Activated CD4-positive, alpha-beta T cell treated with anti-CD3 and anti-CD28 coated beads for 36 hours (primary cell): ENCODE results near the gene SAPCD2. TPM values are rescaled to one million over a fixed set of nuclear protein-coding genes. Genes with fewer than 3 reads are reported as not detected.

Experiments
- ATAC-seq: fragments of 200-7000 bp; cut with Tn5 transposase; one replicate; pipeline ENCODE4 v1.10.0; 2021; ENCODE audit warnings: mild to moderate bottlenecking, moderate library complexity
- CTCF ChIA-PET: fragments of 350-600 bp; sonication (Branson Sonifier 250); formaldehyde crosslinking; loops from one replicate; lab custom pipeline; 2021; ENCODE audit warnings: antibody characterized with exemption; lab: Charles Lee
- POLR2A ChIA-PET: fragments of 350-600 bp; sonication (Branson Sonifier 250); formaldehyde crosslinking; loops from one replicate; lab custom pipeline; 2021; ENCODE audit warnings: antibody characterized with exemption, inconsistent platforms; lab: Charles Lee
- DNase-seq: peaks from one replicate; pipeline ENCODE4 v3.0.0-alpha.2; 2020
- H3K27ac Mint-ChIP-seq: one replicate; pipeline ENCODE4 v1.8.0; 2021; ENCODE audit warnings: mixed read lengths
- H3K27me3 Mint-ChIP-seq: one replicate; pipeline ENCODE4 v1.8.0; 2021; ENCODE audit warnings: mixed read lengths
- H3K36me3 Mint-ChIP-seq: one replicate; pipeline ENCODE4 v1.8.0; 2021; ENCODE audit warnings: low read depth, mixed read lengths
- H3K4me1 Mint-ChIP-seq: one replicate; pipeline ENCODE4 v1.8.0; 2021; ENCODE audit warnings: mixed read lengths
- H3K4me3 Mint-ChIP-seq: one replicate; pipeline ENCODE4 v1.8.0; 2021; ENCODE audit warnings: mild to moderate bottlenecking, moderate library complexity, mixed read lengths
- H3K9me3 Mint-ChIP-seq: one replicate; pipeline ENCODE4 v1.8.0; 2021; ENCODE audit warnings: low read depth, mixed read lengths
- intact Hi-C, 2 experiments: fragments of 100-400 bp; cut with DNase I in 1 of 2; cut with micrococcal nuclease in 1 of 2; formaldehyde crosslinking; loops; one replicate each; pipeline versions ENCODE4 v1.14.2 to v1.15.1; 2022 to 2024; cut with DNase I, micrococcal nuclease
- total RNA-seq, 2 experiments: library from RNA; stranded (reverse); gene quantifications; one replicate each; pipeline ENCODE4 v1.2.3, GENCODE V29; 2021

Gene SAPCD2
- total RNA-seq, 2 experiments from 2014 or later, result 6.4 to 8.8 TPM

DNA sequence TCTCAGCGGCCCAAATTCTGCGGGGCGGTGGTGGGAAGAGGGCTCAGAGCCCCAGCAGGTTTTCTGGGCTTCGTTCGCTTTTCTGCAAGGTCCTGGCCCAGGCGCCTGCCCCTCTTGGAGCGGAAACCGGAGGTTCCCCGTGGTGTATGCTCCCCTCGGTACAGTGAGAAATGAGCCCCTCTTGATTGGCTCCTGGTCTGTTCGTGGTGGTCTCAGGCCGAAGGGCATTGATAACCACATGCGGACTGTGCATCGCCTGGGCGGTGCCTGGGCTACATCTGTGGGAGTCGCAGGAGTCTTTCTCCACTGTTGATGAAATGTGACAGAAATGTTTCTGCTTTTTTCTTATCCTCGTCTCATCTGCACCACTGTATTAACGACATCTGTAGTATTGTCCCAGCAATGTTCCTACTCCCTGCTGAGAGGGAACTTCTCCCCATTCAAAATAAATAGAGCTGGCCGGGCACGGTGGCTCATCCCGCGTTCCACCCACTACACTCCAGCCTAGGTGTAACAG is 17.1 kb upstream of the SAPCD2 start:
- intact Hi-C loops, result loop anchor here (1.0 to 5.0 kb wide), 7 partner anchors 8 to 1180 kb away; partner anchors contain the start of genes CAMSAP1 (in 1 of the 2), NSMF (in 1 of the 2), TPRN (in 1 of the 2) and TRAF2 (in 1 of the 2)
- H3K36me3 Mint-ChIP-seq, result peaks cover 10% of the 10 kb centered on the region
- CTCF ChIA-PET, result interaction anchor here (0.6 to 3.6 kb wide), 13 partner anchors 8 to 526 kb away, joined by 3 to 26 read pairs (median 5); partner anchors contain the start of genes ABCA2, FUT7, NPDC1 and SAPCD2
- DNase-seq (no peak), ATAC-seq (no peak)
- H3K27ac Mint-ChIP-seq, result peak overlapping the region; percentile 79
- POLR2A ChIA-PET, result interaction anchor here (0.8 to 1.8 kb wide), 7 partner anchors 9 to 297 kb away, joined by 3 to 16 read pairs (median 6); partner anchors contain the start of genes PAXX, SAPCD2, TMEM141 and TUBB4B
- H3K4me1 Mint-ChIP-seq, result peaks cover 46% of the 10 kb centered on the region
- no peaks in the 10 kb centered on the region for H3K9me3 Mint-ChIP-seq
- H3K27me3 Mint-ChIP-seq, result no peaks in the 10 kb centered on the region
- peak overlapping the region; percentile 82 for H3K4me3 Mint-ChIP-seq

DNA sequence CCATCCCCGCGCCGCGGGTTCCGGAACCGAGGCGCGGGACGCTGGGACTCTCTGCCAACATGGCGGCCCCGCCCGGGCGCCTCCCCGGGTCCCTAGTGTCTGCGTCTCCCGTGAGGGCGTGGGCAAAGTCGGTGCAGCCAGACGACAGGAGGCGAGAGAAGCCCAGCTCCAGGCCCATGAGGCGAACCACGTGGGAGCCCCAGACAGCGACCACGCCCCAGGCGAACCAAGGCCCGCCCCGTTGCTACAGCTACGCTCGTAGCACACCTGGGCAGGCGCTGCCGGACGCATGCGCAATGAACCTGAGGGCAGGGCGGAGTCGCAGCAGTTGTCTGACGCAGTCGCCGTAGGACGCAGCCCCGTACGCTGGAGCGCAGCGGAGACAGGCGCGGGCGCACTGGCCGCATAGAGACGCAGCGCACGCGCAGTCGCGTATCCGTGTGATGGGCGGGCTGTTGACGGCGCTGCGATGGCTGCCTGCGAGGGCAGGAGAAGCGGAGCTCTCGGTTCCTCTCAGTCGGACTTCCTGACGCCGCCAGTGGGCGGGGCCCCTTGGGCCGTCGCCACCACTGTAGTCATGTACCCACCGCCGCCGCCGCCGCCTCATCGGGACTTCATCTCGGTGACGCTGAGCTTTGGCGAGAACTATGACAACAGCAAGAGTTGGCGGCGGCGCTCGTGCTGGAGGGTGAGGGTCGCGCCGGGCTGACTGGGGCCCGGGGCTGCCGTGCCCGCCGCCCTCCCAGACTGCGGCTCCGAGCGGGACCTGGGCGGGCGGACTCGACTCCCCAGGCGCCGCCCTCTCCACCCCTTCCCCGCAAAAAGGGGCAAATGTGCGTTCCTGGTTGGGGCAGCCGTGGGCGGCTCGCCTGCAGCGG is 16.4 kb upstream of the SAPCD2 start, which contains the start of gene MAN1B1:
MAN1B1 (plus strand) TSS at position 455 of the 878 bp plus-strand sequence; CDS start at position 470, 15 bp downstream.
- Mint-ChIP-seq H3K9me3 (no peaks in the 10 kb centered on the region), H3K36me3 (peaks cover 10% of the 10 kb centered on the region), H3K4me3 (peak within 1 kb of the TSS; percentile 88), H3K4me1 (peaks cover 46% of the 10 kb centered on the region), H3K27ac (peak within 1 kb of the TSS; percentile 96), H3K27me3 (no peaks in the 10 kb centered on the region)
- ATAC-seq (peak; percentile 85), DNase-seq (peak; percentile 100)
- POLR2A ChIA-PET, result interaction anchor here (0.8 to 1.8 kb wide), 12 partner anchors 9 to 548 kb away, joined by 3 to 16 read pairs (median 5); partner anchors contain the start of genes PAXX, SAPCD2, TMEM141 and TUBB4B
- intact Hi-C loops, result loop anchor here (1.0 to 5.0 kb wide), 22 partner anchors 9 to 1179 kb away; partner anchors contain the start of genes TPRN (in 2 of the 2), TRAF2 (in 2 of the 2), ABCA2 (in 1 of the 2) and ANAPC2 (in 1 of the 2)
- CTCF ChIA-PET, result interaction anchor here (0.6 to 3.6 kb wide), 18 partner anchors 9 to 526 kb away, joined by 3 to 26 read pairs (median 3); partner anchors contain the start of genes ABCA2, AJM1, FUT7 and NPDC1

DNA sequence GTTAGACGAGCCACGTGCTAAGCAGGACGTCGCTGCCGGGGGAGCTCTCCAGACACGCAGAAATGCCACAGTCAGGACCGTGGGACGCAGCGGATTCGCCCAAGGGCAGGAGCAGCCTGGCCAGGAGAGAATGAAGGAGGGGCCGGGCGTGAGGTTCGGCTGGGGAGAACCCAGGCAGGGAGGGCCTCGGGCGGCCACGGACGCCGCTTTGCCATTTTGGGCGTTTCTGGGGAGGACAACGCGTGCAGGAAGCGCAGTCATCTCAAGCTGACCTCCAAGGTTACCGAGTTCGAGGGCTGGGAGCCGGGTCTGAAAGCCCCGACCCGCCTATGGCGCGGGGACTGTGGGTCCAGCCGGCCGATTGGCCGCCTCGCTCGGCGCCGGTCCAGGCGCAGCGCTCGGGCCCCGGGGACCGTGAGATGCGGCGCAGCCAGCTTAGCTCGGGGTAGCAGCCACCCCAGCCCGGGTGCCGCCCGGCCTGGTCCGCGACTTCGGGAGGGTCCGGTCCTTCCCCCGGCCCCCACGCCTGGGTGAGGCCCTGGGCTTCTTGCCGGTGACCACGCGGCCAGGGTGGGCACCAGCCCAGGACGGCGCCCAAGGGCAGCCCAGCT is 15.7 kb upstream of the SAPCD2 start:
- ATAC-seq, result no peak
- Mint-ChIP-seq H3K36me3 (peaks cover 10% of the 10 kb centered on the region), H3K27me3 (no peaks in the 10 kb centered on the region), H3K27ac (peak overlapping the region; percentile 96), H3K9me3 (no peaks in the 10 kb centered on the region), H3K4me3 (peak overlapping the region; percentile 88), H3K4me1 (peaks cover 46% of the 10 kb centered on the region)
- CTCF ChIA-PET, result interaction anchor here (0.6 to 3.6 kb wide), 15 partner anchors 9 to 275 kb away, joined by 3 to 26 read pairs (median 3); partner anchors contain the start of genes ABCA2, AJM1, FUT7 and TPRN
- intact Hi-C loops, result loop anchor here (1.0 to 5.0 kb wide), 22 partner anchors 9 to 1179 kb away; partner anchors contain the start of genes SAPCD2 (in 2 of the 2), TRAF2 (in 2 of the 2), ABCA2 (in 1 of the 2) and ANAPC2 (in 1 of the 2)
- DNase-seq, result peak; percentile 65
- POLR2A ChIA-PET, result interaction anchor here (0.9 to 1.8 kb wide), 9 partner anchors 8 to 547 kb away, joined by 3 to 16 read pairs (median 6); partner anchors contain the start of genes SAPCD2, TMEM141, TUBB4B and UAP1L1

DNA sequence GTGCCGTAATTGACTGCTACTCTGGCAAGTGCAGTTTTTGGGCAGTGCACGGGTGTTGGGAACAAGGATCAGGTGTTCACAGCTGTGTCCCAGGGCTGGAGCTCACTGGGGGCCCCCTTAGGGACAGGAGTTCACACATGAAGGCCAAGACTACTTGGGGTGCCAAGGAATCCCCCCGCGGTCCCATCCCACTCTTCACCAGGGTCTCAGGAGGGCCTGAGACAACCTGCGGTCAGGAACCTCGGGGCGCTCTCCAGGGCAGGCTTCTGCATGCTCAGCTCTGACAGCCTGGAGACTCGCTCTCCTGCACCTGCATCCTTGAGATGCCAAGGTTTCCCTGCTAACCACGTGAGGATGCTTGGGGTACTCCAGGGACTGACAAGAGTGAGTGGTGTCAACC is 14.2 kb upstream of the SAPCD2 start:
- POLR2A ChIA-PET, result interaction anchor here (0.7 to 1.5 kb wide), 2 partner anchors 11 to 14 kb away, joined by 3 to 4 read pairs; no protein-coding TSS in a partner anchor
- Mint-ChIP-seq H3K27me3 (no peaks in the 10 kb centered on the region), H3K4me1 (peaks cover 42% of the 10 kb centered on the region), H3K4me3 (no peak overlapping the region), H3K9me3 (no peaks in the 10 kb centered on the region), H3K27ac (no peak overlapping the region), H3K36me3 (peaks cover 14% of the 10 kb centered on the region)
- ATAC-seq (no peak), DNase-seq (no peak)
- CTCF ChIA-PET, result interaction anchor here (0.6 to 3.6 kb wide), 5 partner anchors 31 to 318 kb away, joined by 3 to 26 read pairs (median 3); partner anchors contain the start of genes ABCA2, ENTPD2 and FUT7
- intact Hi-C loops, result loop anchor here in 1 of 2 experiments (2.0 kb wide), 1 partner anchor 14 kb away; the partner anchor contains the start of gene SAPCD2

DNA sequence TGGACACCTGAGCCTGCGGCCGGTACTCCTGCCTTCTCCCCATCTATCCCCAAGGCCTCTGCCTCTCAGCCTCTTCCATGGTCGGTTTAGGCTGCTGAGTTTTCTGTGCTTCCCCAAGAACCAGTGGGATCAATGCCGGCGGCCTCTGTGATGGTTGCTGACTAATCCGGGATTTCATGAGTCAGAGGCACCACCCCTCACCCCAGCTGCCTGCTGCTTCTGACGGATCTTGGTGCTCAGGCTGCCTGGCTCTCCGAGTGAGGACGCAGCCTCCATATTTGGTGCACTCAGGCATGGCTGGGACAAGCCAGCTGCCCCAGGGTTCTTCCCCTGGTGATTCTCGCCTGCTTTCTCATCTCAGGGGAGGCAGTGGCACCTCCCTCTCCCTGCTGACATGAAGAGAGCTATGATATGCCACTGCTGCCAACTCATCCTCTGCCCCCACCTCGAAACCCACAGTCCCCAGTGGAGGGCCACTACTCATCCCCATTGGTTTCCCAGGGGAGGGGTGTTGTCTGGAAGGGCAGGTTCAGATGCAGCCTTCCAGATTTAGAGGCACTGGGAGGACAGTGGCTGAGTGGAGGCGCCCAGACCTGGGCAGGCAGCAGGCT is 13.1 kb upstream of the SAPCD2 start:
- ChIA-PET CTCF (interaction anchor here (0.6 to 1.4 kb wide), 6 partner anchors 13 to 317 kb away, joined by 3 to 4 read pairs (median 3); partner anchors contain the start of gene SAPCD2), POLR2A (interaction anchor here (0.6 kb wide), 1 partner anchor 122 kb away, joined by 3 read pairs; no protein-coding TSS in a partner anchor)
- intact Hi-C loops, result loop anchor here in 1 of 2 experiments (2.0 kb wide), 1 partner anchor 13 kb away; the partner anchor contains the start of gene SAPCD2
- no peak overlapping the region for H3K27ac Mint-ChIP-seq
- H3K4me1 Mint-ChIP-seq, result peaks cover 32% of the 10 kb centered on the region
- ATAC-seq (peak; percentile 5), DNase-seq (peak; percentile 70)
- H3K27me3 Mint-ChIP-seq, result no peaks in the 10 kb centered on the region
- no peaks in the 10 kb centered on the region for H3K9me3 Mint-ChIP-seq
- H3K4me3 Mint-ChIP-seq, result no peak overlapping the region
- H3K36me3 Mint-ChIP-seq, result peaks cover 8% of the 10 kb centered on the region

DNA sequence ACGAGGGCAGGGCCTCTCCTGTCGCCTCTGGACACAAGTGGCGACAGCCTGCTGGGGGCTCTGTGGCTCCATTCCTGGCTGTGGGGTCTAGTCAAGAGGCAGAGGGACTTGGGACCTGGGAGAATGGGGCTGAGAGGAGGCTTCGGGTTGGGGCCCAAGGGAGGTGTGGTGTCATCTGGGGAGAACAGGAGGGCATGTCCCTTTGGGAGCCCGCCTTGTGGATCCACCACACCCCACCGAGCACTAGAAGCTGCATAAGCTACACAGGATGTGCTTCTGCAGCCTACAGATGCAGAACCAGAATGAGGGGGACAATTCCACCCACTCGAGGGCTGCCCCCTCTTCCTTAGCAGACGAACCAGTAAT is 12.6 kb upstream of the SAPCD2 start:
- ChIA-PET POLR2A (interaction anchor here (0.6 kb wide), 1 partner anchor 122 kb away, joined by 3 read pairs; no protein-coding TSS in a partner anchor), CTCF (interaction anchor here (0.6 to 1.4 kb wide), 3 partner anchors 12 to 48 kb away, joined by 3 to 4 read pairs (median 3); partner anchors contain the start of gene SAPCD2)
- no peak for DNase-seq
- intact Hi-C loops, result no loop called here
- no peak overlapping the region for H3K27ac Mint-ChIP-seq
- H3K36me3 Mint-ChIP-seq, result peaks cover 8% of the 10 kb centered on the region
- H3K4me3 Mint-ChIP-seq, result no peak overlapping the region
- H3K27me3 Mint-ChIP-seq, result no peaks in the 10 kb centered on the region
- no peaks in the 10 kb centered on the region for H3K9me3 Mint-ChIP-seq
- peaks cover 26% of the 10 kb centered on the region for H3K4me1 Mint-ChIP-seq
- no peak for ATAC-seq

DNA sequence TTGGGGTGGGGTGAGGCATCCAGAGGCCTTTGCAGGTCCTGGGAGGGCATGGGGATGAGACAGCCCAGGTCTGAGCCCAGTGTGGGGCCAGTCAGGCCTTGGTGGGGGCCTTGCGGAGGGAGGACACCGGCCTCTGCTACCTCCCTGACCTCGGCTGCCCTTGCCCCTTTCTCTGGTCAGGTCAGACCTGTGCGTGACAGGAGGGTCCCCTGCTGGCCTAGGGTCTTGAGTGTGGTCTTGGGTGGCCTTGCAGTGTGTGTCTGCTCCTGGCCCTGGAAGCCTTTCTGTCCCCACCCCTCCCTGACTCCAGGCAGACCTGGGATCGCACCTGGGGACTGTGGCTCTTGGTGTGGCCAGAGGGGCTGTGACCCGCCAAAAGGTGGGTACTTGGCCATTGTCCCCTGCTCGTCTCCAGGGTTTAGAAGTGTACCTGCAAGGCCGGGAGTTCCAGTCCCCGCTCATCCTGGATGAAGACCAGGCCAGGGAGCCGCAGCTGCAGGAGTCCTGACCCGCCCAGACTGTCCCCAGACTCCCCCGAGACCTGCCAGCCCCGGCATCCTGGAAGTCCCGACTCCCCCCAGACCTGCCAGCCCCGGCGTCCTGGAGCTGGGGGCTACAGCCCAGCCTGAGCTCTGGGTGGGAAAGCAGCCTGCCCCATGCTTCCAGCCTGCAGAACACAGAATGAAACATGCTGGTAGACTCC is 12.0 kb upstream of the SAPCD2 start:
- Mint-ChIP-seq H3K27me3 (no peaks in the 10 kb centered on the region), H3K36me3 (peaks cover 8% of the 10 kb centered on the region), H3K27ac (no peak overlapping the region), H3K4me3 (no peak overlapping the region), H3K4me1 (peaks cover 21% of the 10 kb centered on the region), H3K9me3 (no peaks in the 10 kb centered on the region)
- no peak for DNase-seq
- ChIA-PET POLR2A (no interaction called here), CTCF (interaction anchor here (1.4 to 3.2 kb wide), 2 partner anchors 12 to 15 kb away, joined by 4 to 15 read pairs; partner anchors contain the start of gene SAPCD2)
- intact Hi-C loops, result no loop called here
- no peak for ATAC-seq

- Mint-ChIP-seq H3K9me3 (no peaks in the 10 kb centered on the region), H3K4me3 (no peak overlapping the region), H3K4me1 (peaks cover 17% of the 10 kb centered on the region), H3K27me3 (no peaks in the 10 kb centered on the region), H3K36me3 (peaks cover 6% of the 10 kb centered on the region), H3K27ac (no peak overlapping the region)
- DNase-seq (no peak), ATAC-seq (no peak)
- ChIA-PET POLR2A (no interaction called here), CTCF (interaction anchor here (1.0 to 3.2 kb wide), 3 partner anchors 10 to 15 kb away, joined by 3 to 15 read pairs (median 5); no protein-coding TSS in a partner anchor)
- intact Hi-C loops, result no loop called here
These were observed 10.1 kb upstream of the SAPCD2 start for GRCh38 chr9:137080260-137081122.

GRCh38 chr9:137079401-137079787 is 9.0 kb upstream of the SAPCD2 start:
- Mint-ChIP-seq H3K4me3 (no peak overlapping the region), H3K36me3 (peaks cover 6% of the 10 kb centered on the region), H3K27ac (no peak overlapping the region), H3K4me1 (peaks cover 11% of the 10 kb centered on the region), H3K27me3 (no peaks in the 10 kb centered on the region), H3K9me3 (no peaks in the 10 kb centered on the region)
- intact Hi-C loops, result no loop called here
- no peak for DNase-seq
- CTCF ChIA-PET, result interaction anchor here (0.8 to 3.2 kb wide), 3 partner anchors 12 to 33 kb away, joined by 3 to 15 read pairs (median 5); partner anchors contain the start of gene NPDC1
- ATAC-seq, result no peak
- POLR2A ChIA-PET, result interaction anchor here (0.6 kb wide), 1 partner anchor 45 kb away, joined by 3 read pairs; no protein-coding TSS in a partner anchor
